Fibroblast of skin of right biceps (primary cell): ENCODE measurements around the gene DSTN.

ENCODE experiments used
- DNase-seq: peaks from one replicate; pipeline ENCODE4 v3.0.0-alpha.2; 2013

The DSTN gene

GRCh38 chr20:17625246-17626051 lies 55.6 kb downstream of the DSTN start:
- no peak for DNase-seq

GRCh38 chr20:17626217-17627007 lies 56.5 kb downstream of the DSTN start:
- no peak for DNase-seq

GRCh38 chr20:17627101-17627955 lies 57.5 kb downstream of the DSTN start:
- DNase-seq, result no peak

- DNase-seq, result no peak
Observed at GRCh38 chr20:17628101-17628841, 58.4 kb downstream of the DSTN start.

- DNase-seq, result no peak
Observed at GRCh38 chr20:17629025-17629424, 59.1 kb downstream of the DSTN start.

- DNase-seq, result no peak
Observed at GRCh38 chr20:17629678-17630089, 59.8 kb downstream of the DSTN start.

GRCh38 chr20:17630151-17630805 lies 60.4 kb downstream of the DSTN start:
- DNase-seq, result no peak

GRCh38 chr20:17630806-17631195 lies 60.9 kb downstream of the DSTN start:
- DNase-seq, result no peak

- DNase-seq, result no peak
Observed at GRCh38 chr20:17631576-17632319, 61.9 kb downstream of the DSTN start.

GRCh38 chr20:17633221-17633849 lies 63.5 kb downstream of the DSTN start:
- no peak for DNase-seq

- no peak for DNase-seq
Observed at GRCh38 chr20:17633850-17634500, 64.1 kb downstream of the DSTN start.

GRCh38 chr20:17634661-17635331 lies 64.9 kb downstream of the DSTN start:
- no peak for DNase-seq

GRCh38 chr20:17635332-17636244 lies 65.7 kb downstream of the DSTN start:
- DNase-seq, result no peak

GRCh38 chr20:17636523-17637412 lies 66.9 kb downstream of the DSTN start:
- no peak for DNase-seq

GRCh38 chr20:17637413-17637780 lies 67.5 kb downstream of the DSTN start:
- DNase-seq, result no peak

GRCh38 chr20:17637985-17638640 lies 68.2 kb downstream of the DSTN start:
- DNase-seq, result no peak
